T-helper 2 cell (primary cell): ENCODE data around the gene HEXD.
A peak's percentile ranks its signal among the peaks of the same experiment; 100 is the strongest.

ENCODE experiments used
- DNase-seq, 5 experiments: peaks; one replicate each; pipeline versions ENCODE4 v3.0.0 to v3.0.0-alpha.2; 2012 to 2022

HEXD gene

GRCh38 chr17:82416264-82416663 is 1.9 kb upstream of the HEXD start:
- DNase-seq = no peak

DNA sequence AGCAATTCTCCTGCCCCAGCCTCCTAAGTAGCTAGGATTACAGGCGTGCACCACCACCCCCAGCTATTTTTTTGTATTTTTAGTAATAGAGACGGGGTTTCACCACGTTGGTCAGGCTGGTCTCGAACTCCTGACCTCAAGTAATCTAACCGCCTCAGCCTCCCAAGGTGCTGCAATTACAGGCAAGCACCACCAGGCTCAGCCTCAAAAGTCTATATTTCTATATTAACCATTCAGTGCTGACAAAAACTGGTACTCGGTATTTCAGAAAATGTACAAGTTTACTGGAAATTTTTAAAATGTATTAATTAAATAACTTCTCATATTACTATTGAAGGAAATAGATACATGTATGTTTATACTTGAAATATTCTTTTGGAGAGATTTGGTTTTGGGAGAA is 1.4 kb upstream of the HEXD start:
- peak in 1 of 5 experiments; percentile 31 for DNase-seq

DNA sequence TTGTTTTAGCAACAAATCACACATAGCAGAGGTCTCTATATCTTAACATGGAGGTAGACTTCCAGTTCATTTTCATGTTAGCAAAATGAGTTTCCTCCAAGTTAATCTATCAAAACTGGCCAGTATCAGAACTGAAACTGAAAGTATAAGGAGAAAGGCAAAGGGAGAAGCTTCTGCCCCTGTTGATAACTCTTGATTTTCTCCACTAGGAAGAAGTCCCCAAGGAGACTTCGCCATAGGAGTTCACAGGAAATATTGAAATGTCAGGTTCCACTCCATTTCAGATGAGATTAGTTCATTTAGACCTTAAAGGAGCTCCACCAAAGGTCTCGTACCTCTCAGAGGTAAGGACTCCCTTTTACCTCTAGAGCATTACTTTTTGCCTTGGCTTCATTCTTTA is 1.4 kb downstream of the HEXD start:
- DNase-seq = peak in 1 of 5 experiments; percentile 34

DNA sequence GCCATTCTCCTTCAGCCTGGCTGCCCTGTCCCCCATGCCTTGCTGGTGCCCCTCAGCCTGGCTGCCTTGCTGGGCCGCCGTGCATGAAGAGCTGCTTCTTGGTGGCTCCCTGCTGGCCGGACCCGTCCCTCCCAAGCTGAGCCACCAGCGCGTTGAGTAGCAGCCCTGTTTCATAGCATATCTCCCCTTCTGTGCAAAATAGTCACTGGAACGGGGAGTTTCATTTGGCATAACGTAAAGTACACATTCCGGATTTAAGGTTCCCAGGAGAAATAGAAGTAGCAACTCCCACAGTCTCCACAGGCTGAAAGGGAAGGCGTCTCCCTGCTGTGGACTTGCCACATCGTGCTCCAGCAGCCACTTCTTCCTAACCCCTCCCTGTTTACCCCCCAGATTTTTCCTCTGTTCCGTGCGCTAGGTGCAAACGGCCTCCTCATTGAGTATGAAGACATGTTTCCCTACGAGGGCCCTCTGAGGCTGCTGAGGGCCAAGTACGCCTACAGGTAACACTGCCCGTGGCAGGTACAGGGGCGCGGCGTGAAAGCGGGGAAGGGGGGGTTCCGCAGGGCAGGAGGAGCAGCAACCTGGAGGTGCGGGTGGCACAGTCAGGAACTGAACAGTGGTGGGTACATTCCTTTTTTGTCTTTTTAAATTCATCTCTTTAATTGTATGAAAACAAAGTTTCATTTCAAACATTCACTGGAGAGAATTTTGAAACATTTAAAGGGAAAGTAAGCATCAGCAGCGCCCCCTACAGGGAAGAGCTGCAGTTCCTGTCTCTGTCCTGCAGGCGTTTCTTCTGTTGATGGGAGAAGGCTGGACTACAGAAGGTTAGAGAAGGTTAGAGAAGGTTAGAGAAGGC is 6.1 kb downstream of the HEXD start:
- DNase-seq = peak in 4 of 5 experiments; percentile 17 to 72 (median 48)

- DNase-seq = no peak
Observed at GRCh38 chr17:82424863-82425159, 6.7 kb downstream of the HEXD start.

- no peak for DNase-seq
Observed at GRCh38 chr17:82428546-82428945, 10.4 kb downstream of the HEXD start.

DNA sequence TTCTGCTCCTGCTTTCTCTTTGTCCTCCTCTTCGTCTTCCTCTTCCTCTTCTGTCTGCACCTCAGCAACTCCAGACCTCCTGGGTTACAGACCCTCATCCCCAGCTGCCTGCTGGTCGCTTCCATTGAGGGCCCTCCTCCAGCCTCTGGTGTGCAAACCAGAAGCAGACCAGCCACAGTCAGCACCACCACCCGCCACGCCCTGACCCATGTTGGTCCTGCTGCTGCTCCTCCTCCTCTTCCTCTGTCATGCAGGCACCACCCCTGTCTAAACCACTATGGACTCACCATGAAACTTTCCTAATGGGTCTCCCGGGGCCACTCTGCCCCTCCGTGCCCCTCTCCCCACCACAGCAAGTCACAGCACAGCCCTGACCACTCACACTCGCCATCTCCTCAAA is 11.7 kb downstream of the HEXD start:
- no peak for DNase-seq

- DNase-seq = no peak
Observed at GRCh38 chr17:82432017-82432416, 13.9 kb downstream of the HEXD start.

DNA sequence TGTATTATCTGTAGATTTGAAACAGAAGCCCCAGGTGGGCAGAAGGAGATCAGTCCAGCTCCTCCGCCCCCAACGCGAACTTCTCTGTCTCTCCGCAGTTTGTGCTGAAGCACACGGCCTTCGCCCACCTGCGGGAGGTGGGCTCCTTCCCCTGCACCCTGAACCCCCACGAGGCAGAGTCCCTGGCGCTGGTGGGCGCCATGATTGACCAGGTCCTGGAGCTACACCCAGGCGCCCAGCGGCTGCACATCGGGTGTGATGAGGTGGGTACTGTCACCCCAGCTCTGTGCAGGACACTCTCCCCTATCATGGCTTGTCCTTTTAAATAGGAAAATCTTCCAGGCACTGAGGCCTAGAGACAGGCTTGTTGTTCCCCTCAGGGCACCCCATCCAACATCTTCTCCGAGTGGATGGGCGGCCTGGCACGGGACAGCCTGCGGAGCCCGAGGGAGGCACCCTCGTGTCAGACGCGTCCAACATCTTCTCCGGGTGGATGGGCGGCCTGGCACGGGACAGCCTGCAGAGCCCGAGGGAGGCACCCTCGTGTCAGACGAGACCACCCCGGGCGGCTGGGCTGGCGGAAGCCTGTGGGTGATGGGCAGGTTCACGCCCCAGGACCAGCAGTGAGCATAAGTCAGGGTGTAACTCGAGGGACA is 15.5 kb downstream of the HEXD start:
- DNase-seq = no peak

GRCh38 chr17:82434216-82434565 is 16.0 kb downstream of the HEXD start:
- DNase-seq = peak in 1 of 5 experiments; percentile 65

- no peak for DNase-seq
Observed at GRCh38 chr17:82435103-82435502, 17.0 kb downstream of the HEXD start.

DNA sequence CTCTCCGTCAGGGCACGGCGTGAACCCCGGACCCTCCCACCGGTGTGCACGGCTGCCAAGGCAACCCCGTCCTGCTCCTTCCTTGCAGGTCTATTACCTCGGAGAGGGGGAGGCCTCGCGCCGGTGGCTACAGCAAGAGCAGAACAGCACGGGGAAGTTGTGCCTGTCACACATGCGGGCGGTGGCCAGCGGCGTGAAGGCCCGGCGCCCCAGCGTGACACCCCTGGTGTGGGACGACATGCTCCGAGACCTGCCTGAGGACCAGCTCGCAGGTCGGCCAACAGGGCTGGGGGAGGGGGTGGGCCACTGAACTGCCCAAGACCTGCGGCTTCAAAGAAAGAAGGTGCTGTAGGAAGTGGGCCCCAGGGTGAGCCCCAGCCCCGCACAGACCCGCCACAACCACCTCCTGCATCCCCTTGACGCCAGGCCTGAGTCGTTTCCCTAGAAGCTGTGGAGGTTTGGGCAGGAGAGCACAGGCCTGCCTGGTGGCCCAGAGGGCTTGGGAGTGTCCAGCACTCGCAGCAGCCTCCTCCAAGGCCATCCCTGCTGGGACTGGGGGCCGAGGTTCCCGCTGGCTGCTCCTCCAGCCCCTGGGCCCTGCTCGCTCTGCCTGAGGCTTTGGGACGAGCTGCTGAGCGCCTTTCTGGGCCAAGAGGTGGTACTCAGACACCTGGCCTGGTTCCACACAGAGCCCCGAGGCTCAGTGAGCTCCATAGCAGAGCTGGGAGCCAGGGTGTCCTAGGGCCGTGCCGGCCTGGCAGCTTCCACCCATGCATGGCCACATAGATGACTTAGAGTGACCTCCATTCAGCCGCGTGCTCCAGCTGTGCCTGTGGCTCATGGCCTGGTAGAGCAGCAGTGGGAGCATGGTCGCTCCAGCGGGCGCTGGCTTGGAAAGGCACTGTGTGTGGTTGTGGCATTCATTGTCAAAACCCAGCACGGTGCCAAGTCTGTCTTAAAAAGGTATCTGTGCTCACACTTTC is 17.7 kb downstream of the HEXD start:
- no peak for DNase-seq

DNA sequence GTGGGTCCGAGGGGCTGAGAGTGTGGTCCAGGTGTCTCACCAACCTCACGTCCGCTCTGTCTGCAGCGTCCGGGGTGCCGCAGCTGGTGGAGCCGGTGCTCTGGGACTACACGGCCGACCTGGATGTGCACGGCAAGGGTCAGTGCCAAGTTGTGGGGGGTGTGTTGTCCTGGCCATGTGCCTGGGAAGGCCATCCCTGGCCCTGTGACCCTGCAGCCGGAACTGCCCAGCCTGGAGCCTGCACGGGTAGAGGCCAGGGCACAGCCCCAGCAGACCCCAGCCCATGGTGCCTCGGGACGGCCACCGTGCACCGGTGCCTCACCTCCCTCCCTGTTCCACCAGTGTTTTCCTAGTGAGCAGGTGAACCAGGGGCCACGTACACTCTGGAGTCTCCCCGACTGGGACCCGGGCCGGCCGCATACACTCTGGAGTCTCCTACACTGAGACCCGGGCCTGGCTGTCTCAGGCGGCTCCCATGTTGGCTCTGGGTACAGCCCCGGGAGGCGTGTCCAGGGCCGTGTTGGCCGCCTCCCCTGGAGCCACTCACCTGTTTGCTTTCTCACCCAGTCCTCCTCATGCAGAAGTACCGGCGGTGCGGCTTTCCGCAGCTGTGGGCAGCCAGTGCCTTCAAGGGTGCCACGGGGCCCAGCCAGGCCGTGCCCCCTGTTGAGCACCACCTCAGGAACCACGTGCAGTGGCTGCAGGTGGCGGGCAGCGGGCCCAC is 18.6 kb downstream of the HEXD start:
- no peak for DNase-seq

DNA sequence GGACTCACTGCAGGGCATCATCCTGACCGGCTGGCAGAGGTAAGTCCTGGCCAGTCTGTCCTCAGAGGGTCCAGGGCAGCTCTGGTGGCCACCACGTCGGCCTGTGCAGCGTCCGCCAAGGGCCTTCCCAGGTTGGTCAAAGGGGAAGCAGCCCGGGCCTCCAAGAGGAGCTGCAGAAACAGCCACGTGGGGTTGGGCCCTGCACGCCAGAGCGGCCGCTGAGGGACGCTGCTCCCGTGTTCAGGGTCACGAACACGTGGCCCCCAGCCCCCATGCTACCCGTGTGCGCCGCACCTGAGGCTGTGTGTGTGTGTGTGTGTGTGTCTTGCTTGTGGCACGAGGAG is 19.1 kb downstream of the HEXD start:
- DNase-seq = no peak

- DNase-seq = no peak
Observed at GRCh38 chr17:82438401-82439193, 20.4 kb downstream of the HEXD start.

DNA sequence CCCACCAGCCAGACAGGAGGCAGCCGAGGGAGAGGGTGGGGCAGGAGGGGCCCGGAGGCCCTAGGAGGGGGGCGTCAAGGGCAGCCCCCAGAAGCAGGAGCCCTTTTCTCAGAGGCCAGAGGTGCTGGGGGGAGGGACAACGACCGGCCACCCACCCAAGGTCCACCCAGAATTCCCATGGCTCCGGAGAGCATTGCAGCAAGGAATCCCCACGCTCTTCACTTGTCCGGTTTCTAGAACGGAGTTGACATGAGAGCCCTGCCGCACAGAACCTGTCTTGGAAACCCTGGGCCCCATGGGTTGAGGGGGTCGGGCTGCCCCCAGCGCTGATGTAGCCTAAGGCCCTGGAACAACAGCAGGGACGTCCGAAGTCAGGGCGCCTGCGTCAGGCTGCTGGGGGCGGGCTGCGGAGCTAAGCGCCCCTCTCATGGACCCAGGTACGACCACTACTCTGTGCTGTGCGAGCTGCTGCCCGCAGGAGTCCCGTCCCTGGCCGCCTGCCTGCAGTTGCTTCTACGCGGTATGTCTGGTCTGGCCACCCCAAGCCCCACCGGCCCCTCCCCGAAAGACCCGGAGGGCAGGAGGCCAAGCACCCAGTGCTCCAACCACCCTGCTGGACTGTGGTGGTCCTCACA is 21.2 kb downstream of the HEXD start:
- DNase-seq = no peak

GRCh38 chr17:82439829-82440365 is 21.8 kb downstream of the HEXD start:
- no peak for DNase-seq

- no peak for DNase-seq
Observed at GRCh38 chr17:82440469-82440981, 22.4 kb downstream of the HEXD start.

GRCh38 chr17:82440991-82441627 is 23.0 kb downstream of the HEXD start:
- no peak for DNase-seq
